ENCODE data around the gene SHISA9.

GRCh38 chr16:13289515-13289914, 388.1 kb downstream of the SHISA9 start:
- TF ChIP-seq CTCF (IDR thresholded peaks at IDR 0.05), result no peak
- no peak for TF ChIP-seq POLR2A (IDR thresholded peaks at IDR 0.05)
